PC-9 (cell line): ENCODE results near the gene CCDC192. TPM values are rescaled to one million over a fixed set of nuclear protein-coding genes. Genes with fewer than 3 reads are reported as not detected.

Source experiments
- BruUV-seq: library from RNA; stranded (reverse); fragments of 400-500 nt; replicated peaks from 2 replicates; lab custom pipeline; 2021; lab: Mats Ljungman, UMichigan
- CTCF ChIA-PET: fragments of 300-600 bp; sonication (Branson Sonifier 250); formaldehyde crosslinking; loops from one replicate; lab custom pipeline; 2022; ENCODE audit warnings: antibody characterized with exemption; lab: Charles Lee
- POLR2A ChIA-PET: fragments of 300-600 bp; sonication (Branson Sonifier 250); formaldehyde crosslinking; loops from one replicate; lab custom pipeline; 2022; ENCODE audit warnings: antibody characterized with exemption; ENCODE audit not compliant: unreplicated experiment; lab: Charles Lee
- DNase-seq, 2 experiments: peaks; one replicate each; pipeline versions ENCODE4 v3.0.0 to v3.0.0-alpha.2; 2015 to 2022; ENCODE audit warnings: mixed read lengths in 1 of 2
- H2AFZ ChIP-seq: fragments of 200-600 bp; sonication (generic); 2 replicates; pipeline ENCODE4 v1.8.1; 2017; ENCODE audit warnings: antibody characterized with exemption
- H3F3A ChIP-seq: fragments of 200-600 bp; sonication (generic); 2 replicates; pipeline ENCODE4 v1.8.1; 2017; ENCODE audit warnings: antibody characterized with exemption, mild to moderate bottlenecking, low read depth; ENCODE audit not compliant: insufficient read depth
- H3K27ac ChIP-seq: fragments of 200-600 bp; sonication (generic); 2 replicates; pipeline ENCODE4 v1.6.1; 2016; ENCODE audit warnings: mixed run types
- H3K27me3 ChIP-seq: fragments of 200-600 bp; sonication (generic); 2 replicates; pipeline ENCODE4 v1.6.1; 2016; ENCODE audit warnings: low read depth, mixed run types; ENCODE audit not compliant: insufficient read depth
- H3K36me3 ChIP-seq: fragments of 200-600 bp; sonication (generic); 2 replicates; pipeline ENCODE4 v1.6.1; 2016; ENCODE audit warnings: low read depth, mixed run types
- H3K4me1 ChIP-seq: fragments of 200-600 bp; sonication (generic); replicated peaks from 2 replicates; pipeline ENCODE4 v1.6.1; 2016; ENCODE audit warnings: mixed run types; ENCODE audit not compliant: insufficient read depth
- H3K4me2 ChIP-seq: fragments of 200-600 bp; sonication (generic); 2 replicates; pipeline ENCODE4 v1.6.1; 2017; ENCODE audit warnings: mixed run types
- H3K4me3 ChIP-seq: fragments of 200-600 bp; sonication (generic); 2 replicates; pipeline ENCODE4 v1.6.1; 2016; ENCODE audit warnings: mixed run types
- H3K79me2 ChIP-seq: fragments of 200-600 bp; sonication (generic); 2 replicates; pipeline ENCODE4 v1.6.1; 2017; ENCODE audit warnings: low read depth, mixed run types
- H3K9me2 ChIP-seq: fragments of 200-600 bp; sonication (generic); 2 replicates; pipeline ENCODE4 v1.8.1; 2017; ENCODE audit warnings: mild to moderate bottlenecking; ENCODE audit not compliant: insufficient read depth
- H3K9me3 ChIP-seq: fragments of 200-600 bp; sonication (generic); 2 replicates; pipeline ENCODE4 v1.8.1; 2016; ENCODE audit warnings: low read depth; ENCODE audit not compliant: insufficient read depth
- H4K20me1 ChIP-seq: fragments of 200-600 bp; sonication (generic); 2 replicates; pipeline ENCODE4 v1.8.1; 2017; ENCODE audit not compliant: insufficient read depth
- EZH2 ChIP-seq: fragments of 200-600 bp; sonication (generic); IDR thresholded peaks from 2 replicates; pipeline ENCODE4 v1.8.0; 2017; ENCODE audit warnings: antibody characterized with exemption, low read depth
- intact Hi-C: fragments of 100-400 bp; cut with micrococcal nuclease; formaldehyde crosslinking; loops from one replicate; pipeline ENCODE4 v1.10.0; 2022; ENCODE audit not compliant: unreplicated experiment
- total RNA-seq: library from RNA; stranded (reverse); gene quantifications from 2 replicates; pipeline ENCODE4 v1.2.3, GENCODE V29; 2021
- TF ChIP-seq, protein P1 (sequence below): fragments of 200-600 bp; sonication (generic); conservative IDR thresholded peaks from 2 replicates; pipeline ENCODE4 v1.6.1; 2017; ENCODE audit warnings: mixed run types, antibody characterized with exemption, mild to moderate bottlenecking, moderate library complexity

The CCDC192 gene
- total RNA-seq, 1 experiment from 2014 or later = not detected

DNA sequence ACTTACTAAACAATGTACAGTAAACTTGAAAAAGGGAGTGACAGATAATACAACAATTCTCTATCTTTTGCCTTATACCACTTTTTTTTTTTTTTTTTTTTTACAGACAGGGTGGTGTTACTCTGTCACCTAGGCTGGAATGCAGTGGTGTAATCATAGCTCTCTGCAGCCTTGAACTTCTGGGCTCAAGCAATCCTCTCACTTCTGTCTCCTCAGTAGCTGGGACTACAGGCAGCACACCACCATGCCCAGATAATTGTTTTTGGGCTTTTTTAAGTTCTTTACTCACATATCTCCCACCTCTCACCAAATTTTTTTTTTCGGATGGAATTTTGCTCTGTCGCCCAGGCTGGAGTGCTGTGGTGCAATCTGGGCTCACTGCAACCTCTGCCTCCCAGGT, 208.4 kb downstream of the CCDC192 start:
- TF ChIP-seq EZH2 = no peak
- TF ChIP-seq, protein P1, sequence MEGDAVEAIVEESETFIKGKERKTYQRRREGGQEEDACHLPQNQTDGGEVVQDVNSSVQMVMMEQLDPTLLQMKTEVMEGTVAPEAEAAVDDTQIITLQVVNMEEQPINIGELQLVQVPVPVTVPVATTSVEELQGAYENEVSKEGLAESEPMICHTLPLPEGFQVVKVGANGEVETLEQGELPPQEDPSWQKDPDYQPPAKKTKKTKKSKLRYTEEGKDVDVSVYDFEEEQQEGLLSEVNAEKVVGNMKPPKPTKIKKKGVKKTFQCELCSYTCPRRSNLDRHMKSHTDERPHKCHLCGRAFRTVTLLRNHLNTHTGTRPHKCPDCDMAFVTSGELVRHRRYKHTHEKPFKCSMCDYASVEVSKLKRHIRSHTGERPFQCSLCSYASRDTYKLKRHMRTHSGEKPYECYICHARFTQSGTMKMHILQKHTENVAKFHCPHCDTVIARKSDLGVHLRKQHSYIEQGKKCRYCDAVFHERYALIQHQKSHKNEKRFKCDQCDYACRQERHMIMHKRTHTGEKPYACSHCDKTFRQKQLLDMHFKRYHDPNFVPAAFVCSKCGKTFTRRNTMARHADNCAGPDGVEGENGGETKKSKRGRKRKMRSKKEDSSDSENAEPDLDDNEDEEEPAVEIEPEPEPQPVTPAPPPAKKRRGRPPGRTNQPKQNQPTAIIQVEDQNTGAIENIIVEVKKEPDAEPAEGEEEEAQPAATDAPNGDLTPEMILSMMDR = no peak
- intact Hi-C loops = no loop called here
- no peak for DNase-seq
- Histone ChIP-seq H3K9me3 (no peaks in the 10 kb centered on the region), H3K4me1 (no peaks in the 10 kb centered on the region), H3K79me2 (no peaks in the 10 kb centered on the region), H3K27me3 (no peaks in the 10 kb centered on the region), H3K9me2 (no peaks in the 10 kb centered on the region), H3K36me3 (no peaks in the 10 kb centered on the region), H4K20me1 (no peaks in the 10 kb centered on the region), H3K27ac (no peak overlapping the region), H3F3A (no peaks in the 10 kb centered on the region), H2AFZ (no peak overlapping the region), H3K4me2 (no peak overlapping the region), H3K4me3 (no peak overlapping the region)
- CTCF ChIA-PET = no interaction called here
- BruUV-seq = no TSS peak
- POLR2A ChIA-PET = no interaction called here

DNA sequence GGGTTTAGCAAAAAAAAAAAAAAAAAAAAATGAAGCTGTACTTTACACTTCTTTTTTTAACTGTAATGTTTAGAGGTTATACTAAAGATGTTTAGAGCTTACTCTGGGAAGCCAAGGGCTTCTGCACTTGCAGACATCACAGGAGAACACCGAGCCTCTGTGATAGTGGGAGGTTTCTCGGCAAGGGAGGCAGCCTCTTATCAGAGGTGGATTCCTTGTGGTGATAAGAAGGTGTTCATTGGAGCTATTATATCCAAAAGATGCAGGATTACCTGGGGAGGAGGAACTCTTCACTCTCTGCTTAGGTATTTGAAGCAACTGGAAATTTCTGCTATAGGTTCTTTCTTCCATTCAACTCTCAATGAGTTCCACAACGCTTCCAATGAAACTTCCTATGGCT, 209.2 kb downstream of the CCDC192 start:
- Histone ChIP-seq H3K36me3 (no peaks in the 10 kb centered on the region), H3K9me3 (no peaks in the 10 kb centered on the region), H3K4me3 (no peak overlapping the region), H3K9me2 (no peaks in the 10 kb centered on the region), H2AFZ (no peak overlapping the region), H3K79me2 (no peaks in the 10 kb centered on the region), H3K27ac (no peak overlapping the region), H3K4me1 (no peaks in the 10 kb centered on the region), H3K4me2 (no peak overlapping the region), H3K27me3 (no peaks in the 10 kb centered on the region), H4K20me1 (no peaks in the 10 kb centered on the region), H3F3A (no peaks in the 10 kb centered on the region)
- no peak for DNase-seq
- TF ChIP-seq EZH2 = no peak
- TF ChIP-seq, protein P1 = no peak
- ChIA-PET POLR2A (no interaction called here), CTCF (no interaction called here)
- no TSS peak for BruUV-seq
- intact Hi-C loops = no loop called here

DNA sequence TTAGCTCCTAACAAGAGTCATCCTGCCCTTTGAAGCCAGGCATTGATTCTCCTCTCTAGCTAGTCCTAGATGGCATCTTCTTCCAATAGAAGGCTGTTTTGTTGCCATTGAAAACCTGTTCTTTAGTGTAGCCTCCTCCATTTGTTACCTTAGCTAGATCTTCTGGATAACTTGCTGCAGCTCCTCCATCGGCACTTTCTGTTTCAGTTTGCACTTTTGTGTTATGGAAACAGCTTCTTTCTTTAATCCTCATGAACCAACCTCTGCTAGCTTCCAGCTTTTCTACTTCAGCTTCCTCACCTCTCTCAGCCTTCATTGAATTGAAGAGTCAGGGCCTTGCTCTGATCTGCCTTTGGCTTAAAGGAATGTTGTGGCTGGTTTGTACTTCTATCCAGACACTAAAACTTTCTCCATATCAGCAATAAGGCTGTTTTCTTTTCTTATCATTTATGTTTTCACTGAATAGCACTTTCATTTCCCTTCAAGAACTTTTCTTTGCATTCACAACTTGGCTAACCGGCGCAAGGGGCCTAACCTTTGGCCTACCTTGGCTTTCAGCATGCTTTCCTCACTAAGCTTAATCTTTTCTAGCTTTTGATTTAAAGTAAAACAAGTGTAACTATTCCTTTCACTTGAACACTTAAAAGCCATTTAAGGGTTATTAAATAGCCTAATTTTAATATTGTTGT, 213.8 kb downstream of the CCDC192 start:
- Histone ChIP-seq H4K20me1 (no peaks in the 10 kb centered on the region), H3K36me3 (no peaks in the 10 kb centered on the region), H3K27ac (no peak overlapping the region), H3K27me3 (no peaks in the 10 kb centered on the region), H3K9me2 (no peaks in the 10 kb centered on the region), H3K9me3 (no peaks in the 10 kb centered on the region), H3K4me1 (no peaks in the 10 kb centered on the region), H2AFZ (no peak overlapping the region), H3F3A (no peaks in the 10 kb centered on the region), H3K4me3 (no peak overlapping the region), H3K79me2 (no peaks in the 10 kb centered on the region), H3K4me2 (no peak overlapping the region)
- no peak for DNase-seq
- TF ChIP-seq, protein P1 = no peak
- TF ChIP-seq EZH2 = no peak
- intact Hi-C loops = no loop called here
- CTCF ChIA-PET = no interaction called here
- POLR2A ChIA-PET = interaction anchor here (0.6 to 0.7 kb wide), 2 partner anchors 25 to 85 kb away, joined by 3 to 4 read pairs; no protein-coding TSS in a partner anchor
- no TSS peak for BruUV-seq
